ENCODE measurements around the gene GPR152. TPM values are rescaled to one million over a fixed set of nuclear protein-coding genes. Genes with fewer than 3 reads are reported as not detected.
"Not testable (repeated sequence)": the region's sequence is repeated elsewhere in the genome, so short reads cannot be mapped to it uniquely, and the experiment has no call there.

The GPR152 gene
- total RNA-seq, 4 donors from 2014 or later = not detected

GRCh38 chr11:67484847-67485311 lies 32.4 kb upstream of the GPR152 start:
- no peak for DNase-seq (ENCODE audit: low spot score)
- ATAC-seq (ENCODE audit: low FRiP score) = no peak
- TF ChIP-seq, protein P1, sequence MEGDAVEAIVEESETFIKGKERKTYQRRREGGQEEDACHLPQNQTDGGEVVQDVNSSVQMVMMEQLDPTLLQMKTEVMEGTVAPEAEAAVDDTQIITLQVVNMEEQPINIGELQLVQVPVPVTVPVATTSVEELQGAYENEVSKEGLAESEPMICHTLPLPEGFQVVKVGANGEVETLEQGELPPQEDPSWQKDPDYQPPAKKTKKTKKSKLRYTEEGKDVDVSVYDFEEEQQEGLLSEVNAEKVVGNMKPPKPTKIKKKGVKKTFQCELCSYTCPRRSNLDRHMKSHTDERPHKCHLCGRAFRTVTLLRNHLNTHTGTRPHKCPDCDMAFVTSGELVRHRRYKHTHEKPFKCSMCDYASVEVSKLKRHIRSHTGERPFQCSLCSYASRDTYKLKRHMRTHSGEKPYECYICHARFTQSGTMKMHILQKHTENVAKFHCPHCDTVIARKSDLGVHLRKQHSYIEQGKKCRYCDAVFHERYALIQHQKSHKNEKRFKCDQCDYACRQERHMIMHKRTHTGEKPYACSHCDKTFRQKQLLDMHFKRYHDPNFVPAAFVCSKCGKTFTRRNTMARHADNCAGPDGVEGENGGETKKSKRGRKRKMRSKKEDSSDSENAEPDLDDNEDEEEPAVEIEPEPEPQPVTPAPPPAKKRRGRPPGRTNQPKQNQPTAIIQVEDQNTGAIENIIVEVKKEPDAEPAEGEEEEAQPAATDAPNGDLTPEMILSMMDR (IDR thresholded peaks at IDR 0.05) = no peak

DNA sequence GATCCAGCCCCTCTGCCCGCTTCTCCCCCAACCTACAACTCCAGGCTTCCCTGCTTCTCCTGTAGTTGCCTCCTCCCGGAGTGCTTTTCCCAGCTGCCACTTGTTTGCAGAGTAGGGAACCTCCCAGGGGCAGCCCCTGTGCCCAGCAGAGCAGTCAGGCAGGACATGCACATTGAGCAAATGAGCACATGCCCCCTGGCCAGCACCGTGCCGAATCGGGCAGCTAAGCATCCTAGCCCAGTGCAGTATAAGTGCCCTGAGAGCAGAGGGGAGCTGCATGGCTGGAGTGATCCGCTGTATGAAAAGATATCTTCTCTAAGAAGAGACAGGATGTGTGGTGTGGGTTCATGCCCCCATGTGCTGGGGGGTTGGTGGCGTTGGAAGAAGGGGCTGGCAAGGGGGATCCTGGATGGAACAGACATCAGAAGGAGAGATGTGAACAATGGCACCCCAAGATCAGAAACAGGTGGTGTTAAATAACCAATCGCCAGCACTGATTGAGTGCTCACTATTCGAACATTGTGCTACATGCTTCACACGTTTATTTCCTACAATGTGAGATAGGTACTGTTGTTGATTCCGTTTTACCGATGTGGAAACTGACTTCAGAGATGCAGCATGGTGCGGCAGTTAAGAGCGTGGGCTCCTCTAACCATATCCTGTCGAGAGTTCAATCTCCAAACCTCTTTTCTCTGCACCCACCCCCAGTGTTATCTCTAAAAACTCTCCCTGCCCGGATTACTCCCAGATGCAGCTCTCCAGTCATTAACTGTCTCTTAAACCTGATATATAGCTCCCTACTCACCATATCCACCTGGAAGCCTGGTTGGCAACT lies 31.5 kb upstream of the GPR152 start:
- TF ChIP-seq, protein P1 (IDR thresholded peaks at IDR 0.05) = no peak
- DNase-seq (ENCODE audit: low spot score) (no peak), ATAC-seq (ENCODE audit: low FRiP score) (no peak)

GRCh38 chr11:67482827-67483798 lies 30.6 kb upstream of the GPR152 start, which contains the start of gene AIP:
AIP (plus strand) TSS chr11:67483026; CDS start chr11:67483159, 133 bp downstream.
- TF ChIP-seq, protein P1 (IDR thresholded peaks at IDR 0.05) = no peak
- DNase-seq (ENCODE audit: low spot score) (peak; percentile 94), ATAC-seq (ENCODE audit: low FRiP score) (peak; percentile 99)

DNA sequence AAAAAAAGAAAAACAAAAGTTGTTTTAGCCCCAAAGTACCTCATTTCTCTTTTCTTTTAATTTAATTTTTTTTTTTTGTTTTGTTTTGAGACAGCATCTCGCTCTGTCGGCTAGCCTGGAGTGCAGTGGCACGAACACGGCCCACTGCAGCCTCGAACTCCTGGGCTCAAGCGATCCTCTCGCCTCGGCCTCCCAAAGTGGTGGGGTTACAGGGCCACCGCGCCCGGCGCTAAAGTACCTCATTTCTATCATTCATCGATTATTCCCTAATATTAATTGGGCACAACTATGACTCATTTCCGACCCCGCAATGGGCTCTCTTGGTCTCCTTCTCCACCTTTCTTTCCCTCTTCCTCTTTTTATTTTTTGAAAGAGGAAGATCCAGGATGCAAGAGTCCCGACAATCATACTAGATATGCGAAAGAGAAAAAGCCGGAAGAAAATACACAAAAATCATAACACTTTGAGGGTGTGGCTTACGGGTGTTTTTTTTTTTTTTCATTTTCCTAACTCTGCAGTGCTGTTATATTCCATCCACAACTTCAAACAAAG lies 29.8 kb upstream of the GPR152 start:
- DNase-seq (ENCODE audit: low spot score) (no peak), ATAC-seq (ENCODE audit: low FRiP score) (no peak)
- TF ChIP-seq, protein P1 (IDR thresholded peaks at IDR 0.05) = no peak

- DNase-seq (ENCODE audit: low spot score); ATAC-seq (ENCODE audit: low FRiP score): not testable (repeated sequence)
Measured at GRCh38 chr11:67477344-67478050, 25.0 kb upstream of the GPR152 start.

- DNase-seq (ENCODE audit: low spot score); ATAC-seq (ENCODE audit: low FRiP score): not testable (repeated sequence)
Measured at GRCh38 chr11:67476692-67477091, 24.2 kb upstream of the GPR152 start.

DNA sequence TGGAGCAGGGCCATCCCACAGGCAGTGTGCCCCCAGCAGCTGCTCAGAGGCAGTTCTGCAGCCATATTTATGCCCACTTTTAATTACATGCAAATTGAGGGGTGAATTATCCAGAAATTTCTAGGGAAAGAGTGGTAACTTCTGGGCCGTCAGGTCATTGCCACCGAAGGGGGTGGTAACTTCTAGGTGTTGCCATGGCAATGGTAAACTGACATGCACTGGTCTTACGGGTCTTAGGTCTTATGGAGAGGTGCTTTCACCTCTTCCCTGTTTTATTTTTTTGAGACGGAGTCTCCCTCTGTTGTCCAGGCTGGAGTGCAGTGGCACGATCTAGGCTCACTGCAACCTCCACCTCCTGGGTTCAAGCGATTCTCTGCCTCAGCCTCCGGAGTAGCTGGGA lies 20.4 kb upstream of the GPR152 start:
- no peak for ATAC-seq (ENCODE audit: low FRiP score)
- TF ChIP-seq, protein P1 (IDR thresholded peaks at IDR 0.05) = no peak

More for the DNA sequence above, 20.4 kb upstream of the GPR152 start:
- DNase-seq (ENCODE audit: low spot score) = no peak

Measured in omental fat pad (tissue), 4 donors.